GM12878 (cell line): ENCODE data around the gene RRAD. TPM values are rescaled to one million over a fixed set of nuclear protein-coding genes. Genes with fewer than 3 reads are reported as not detected.

ENCODE experiments used
- ATAC-seq: fragments of 200-7000 bp; cut with Tn5 transposase; 3 replicates; pipeline ENCODE4 v1.9.1; 2020; ENCODE audit warnings: mild to moderate bottlenecking, moderate library complexity
- BruUV-seq: library from RNA; stranded (reverse); fragments of 400-500 nt; replicated peaks from 2 replicates; lab custom pipeline; 2021; lab: Mats Ljungman, UMichigan
- CTCF ChIA-PET: fragments of 300-600 bp; sonication (Branson Sonifier 250); formaldehyde crosslinking; extraction: SDS; loops from one replicate; lab custom pipeline; 2021; ENCODE audit warnings: inconsistent platforms; lab: Yijun Ruan, JAX
- POLR2A ChIA-PET: fragments of 350-600 bp; formaldehyde crosslinking; extraction: SDS; loops from one replicate; lab custom pipeline; 2021; ENCODE audit warnings: inconsistent platforms; lab: Charles Lee
- RAD21 ChIA-PET: fragments of 300-600 bp; sonication (Branson Sonifier 250); formaldehyde crosslinking; loops from one replicate; lab custom pipeline; 2023; ENCODE audit warnings: antibody characterized with exemption; ENCODE audit not compliant: unreplicated experiment; lab: Charles Lee
- SMC1A ChIA-PET: fragments of 300-600 bp; sonication (Branson Sonifier 250); formaldehyde crosslinking; loops from one replicate; lab custom pipeline; 2023; ENCODE audit not compliant: unreplicated experiment, uncharacterized antibody; lab: Charles Lee
- DNase-seq: peaks from one replicate; pipeline ENCODE4 v3.0.0-alpha.2; 2011; ENCODE audit warnings: low read depth, low spot score
- FAIRE-seq: peaks from 3 replicates; lab custom pipeline; 2011; peaks lifted over from hg19 to GRCh38; lab: Jason Lieb, UNC
- H2AFZ ChIP-seq: 2 replicates; pipeline ENCODE4 v1.6.0; 2011; ENCODE audit warnings: low read depth, low read length, control low read depth; ENCODE audit not compliant: control insufficient read depth
- H3K27ac ChIP-seq: 2 replicates; pipeline ENCODE4 v1.5.1; 2011; ENCODE audit warnings: control low read depth; ENCODE audit not compliant: control insufficient read depth, insufficient read depth
- H3K27me3 ChIP-seq, 2 experiments: replicated peaks in 1 of 2; 2 replicates each; pipeline versions ENCODE4 v1.6.0 to v1.6.1; 2011; ENCODE audit warnings: low read length in 1 of 2; ENCODE audit not compliant: control insufficient read depth in 2 of 2, insufficient read depth in 2 of 2
- H3K36me3 ChIP-seq, 2 experiments: 2 replicates each; pipeline ENCODE4 v1.5.1; 2011; ENCODE audit warnings: low read length in 1 of 2; ENCODE audit not compliant: control insufficient read depth in 2 of 2, insufficient read depth in 2 of 2
- H3K4me1 ChIP-seq: 2 replicates; pipeline ENCODE4 v1.6.1; 2011; ENCODE audit warnings: mild to moderate bottlenecking, low read length, moderate library complexity, mixed read lengths; ENCODE audit not compliant: control insufficient read depth, insufficient read depth
- H3K4me2 ChIP-seq: 2 replicates; pipeline ENCODE4 v1.6.0; 2011; ENCODE audit warnings: control low read depth; ENCODE audit not compliant: control insufficient read depth, insufficient read depth
- H3K4me3 ChIP-seq: fragments of 200-600 bp; sonication (generic); 2 replicates; pipeline ENCODE4 v1.5.1; 2016
- H3K79me2 ChIP-seq: 2 replicates; pipeline ENCODE4 v1.6.0; 2011; ENCODE audit warnings: low read length; ENCODE audit not compliant: control insufficient read depth, insufficient read depth
- H3K9ac ChIP-seq: 2 replicates; pipeline ENCODE4 v1.8.0; 2011; ENCODE audit warnings: low read length, control low read depth, mixed read lengths; ENCODE audit not compliant: control insufficient read depth, insufficient read depth
- H3K9me3 ChIP-seq: replicated peaks from 3 replicates; pipeline ENCODE4 v1.5.1; 2011; ENCODE audit warnings: mild to moderate bottlenecking, low read length; ENCODE audit not compliant: control insufficient read depth, insufficient read depth
- H4K20me1 ChIP-seq: 2 replicates; pipeline ENCODE4 v1.6.0; 2011; ENCODE audit not compliant: control insufficient read depth, insufficient read depth
- BMI1 ChIP-seq: fragments of 450-650 bp; IDR thresholded peaks from 2 replicates; pipeline ENCODE4 v1.6.1; 2016; ENCODE audit warnings: mild to moderate bottlenecking, moderate library complexity, borderline replicate concordance
- CHD1 ChIP-seq: IDR thresholded peaks from 2 replicates; pipeline ENCODE4 v1.6.1; 2012; ENCODE audit warnings: low read depth, low read length, improper control_type of control experiment
- E2F8 ChIP-seq: fragments of 450-650 bp; IDR thresholded peaks from 2 replicates; pipeline ENCODE4 v1.6.1; 2018; ENCODE audit warnings: mild to moderate bottlenecking, low read depth, moderate library complexity; ENCODE audit not compliant: partially characterized antibody
- EGR1 ChIP-seq, 2 experiments: IDR thresholded peaks; 1 replicate in 1 of 2; 2 replicates in 1 of 2; pipeline ENCODE4 v1.6.1; 2011 to 2012; ENCODE audit warnings: low read depth in 2 of 2, low read length in 2 of 2, borderline replicate concordance in 1 of 2, mild to moderate bottlenecking in 1 of 2, moderate library complexity in 1 of 2
- FOS ChIP-seq: IDR thresholded peaks from 3 replicates; pipeline ENCODE4 v1.6.1; 2011; ENCODE audit warnings: borderline replicate concordance; ENCODE audit not compliant: insufficient read length; ENCODE audit errors: extremely low read depth
- GABPA ChIP-seq: IDR thresholded peaks from 2 replicates; pipeline ENCODE4 v1.6.1; 2014; ENCODE audit warnings: antibody characterized with exemption, low read depth, mild to moderate bottlenecking, inconsistent platforms
- HDAC2 ChIP-seq: fragments of 200-600 bp; sonication (generic); IDR thresholded peaks from 2 replicates; pipeline ENCODE4 v1.6.1; 2017
- IRF4 ChIP-seq: IDR thresholded peaks from 2 replicates; pipeline ENCODE4 v1.6.1; 2011; ENCODE audit warnings: low read depth, low read length
- KAT2A ChIP-seq: conservative IDR thresholded peaks from 2 replicates; pipeline ENCODE4 v1.6.1; 2011; ENCODE audit warnings: low read depth, low read length; ENCODE audit not compliant: control insufficient read depth
- KLF5 ChIP-seq: fragments of 450-650 bp; IDR thresholded peaks from 2 replicates; pipeline ENCODE4 v1.6.1; 2014; ENCODE audit warnings: mild to moderate bottlenecking; ENCODE audit not compliant: partially characterized antibody
- MTA2 ChIP-seq: fragments of 450-650 bp; IDR thresholded peaks from 2 replicates; pipeline ENCODE4 v1.6.1; 2016; ENCODE audit warnings: low read depth, mild to moderate bottlenecking, moderate library complexity
- MYC ChIP-seq: IDR thresholded peaks from 2 replicates; pipeline ENCODE4 v1.6.1; 2011; ENCODE audit warnings: mild to moderate bottlenecking, low read length, moderate library complexity, inconsistent platforms; ENCODE audit not compliant: insufficient read depth, insufficient replicate concordance, insufficient read length, severe bottlenecking
- NFIC ChIP-seq: IDR thresholded peaks from 2 replicates; pipeline ENCODE4 v1.6.1; 2012; ENCODE audit warnings: low read depth, mild to moderate bottlenecking, inconsistent platforms, low read length, moderate library complexity
- NFXL1 ChIP-seq: fragments of 450-650 bp; IDR thresholded peaks from 2 replicates; pipeline ENCODE4 v1.6.1; 2017; ENCODE audit warnings: antibody characterized with exemption, mild to moderate bottlenecking, borderline replicate concordance
- POU2F2 ChIP-seq: IDR thresholded peaks from 3 replicates; pipeline ENCODE4 v1.6.1; 2011; ENCODE audit warnings: low read depth, mild to moderate bottlenecking, low read length, borderline replicate concordance
- STAT1 ChIP-seq: fragments of 450-650 bp; conservative IDR thresholded peaks from 2 replicates; pipeline ENCODE4 v1.6.1; 2014; ENCODE audit warnings: antibody characterized with exemption, mild to moderate bottlenecking
- TAF1 ChIP-seq: IDR thresholded peaks from 2 replicates; pipeline ENCODE4 v1.6.1; 2011; ENCODE audit warnings: mild to moderate bottlenecking, low read depth, low read length, borderline replicate concordance
- ZBED1 ChIP-seq: IDR thresholded peaks from 2 replicates; pipeline ENCODE4 v1.6.1; 2016; ENCODE audit warnings: borderline replicate concordance
- ZNF274 ChIP-seq: IDR thresholded peaks from one replicate; pipeline ENCODE4 v1.8.0; 2011; ENCODE audit not compliant: insufficient read length, insufficient read depth
- WGBS: methylation state at CpG from one replicate; pipeline ENCODE4 v1.1.6; 2016; ENCODE audit warnings: low lambda C conversion rate; ENCODE audit not compliant: insufficient replicate concordance, insufficient coverage; ENCODE audit errors: missing lambda C conversion rate; 5-methylcytosine and 5-hydroxymethylcytosine counted together
- in situ Hi-C: fragments of 300-500 bp; cut with MboI; formaldehyde crosslinking; loops from 9 replicates; pipeline ENCODE4 v1.14.3; 2018; ENCODE audit warnings: mixed read lengths
- intact Hi-C: fragments of 100-400 bp; cut with micrococcal nuclease; formaldehyde crosslinking; loops from one replicate; pipeline ENCODE4 v1.14.2; 2022; ENCODE audit not compliant: unreplicated experiment
- polyA plus RNA-seq, 11 experiments: library from polyadenylated mRNA; depleted of rRNA in 4 of 11; unstranded in 6 of 11; stranded (reverse) in 5 of 11; fragments of >200 nt; fragmentation: Nextera tagmentation in 4 of 11; fragmentation: Illumina TruSeq in 1 of 11; extraction: Ambion mirVana in 4 of 11; extraction: Trizol in 1 of 11; gene quantifications; 1 replicate in 1 of 11; 2 replicates in 10 of 11; pipeline versions ENCODE4 v1.2.1 to v1.2.3, GENCODE V29; 2011 to 2016; ENCODE audit warnings: inconsistent platforms in 2 of 11, missing spikeins in 2 of 11, low read depth in 1 of 11
- total RNA-seq, 4 experiments: library from RNA; depleted of rRNA in 3 of 4; stranded (reverse); fragments of >200 nt in 3 of 4; fragmentation: Illumina TruSeq in 1 of 4; extraction: Trizol in 1 of 4; gene quantifications; 2 replicates each; pipeline versions ENCODE4 v1.2.1 to v1.2.3, GENCODE V29; 2013 to 2021
- TF ChIP-seq, protein P1 (sequence below): fragments of 450-650 bp; IDR thresholded peaks from 2 replicates; pipeline ENCODE4 v1.6.1; 2016; ENCODE audit warnings: mild to moderate bottlenecking

RRAD gene
- total and polyA plus RNA-seq, 10 of the 15 experiments (the other 5 are each of a cell fraction or from before 2014, with no cell fraction given), result 0.11 to 8.5 (median 2.8) TPM

DNA sequence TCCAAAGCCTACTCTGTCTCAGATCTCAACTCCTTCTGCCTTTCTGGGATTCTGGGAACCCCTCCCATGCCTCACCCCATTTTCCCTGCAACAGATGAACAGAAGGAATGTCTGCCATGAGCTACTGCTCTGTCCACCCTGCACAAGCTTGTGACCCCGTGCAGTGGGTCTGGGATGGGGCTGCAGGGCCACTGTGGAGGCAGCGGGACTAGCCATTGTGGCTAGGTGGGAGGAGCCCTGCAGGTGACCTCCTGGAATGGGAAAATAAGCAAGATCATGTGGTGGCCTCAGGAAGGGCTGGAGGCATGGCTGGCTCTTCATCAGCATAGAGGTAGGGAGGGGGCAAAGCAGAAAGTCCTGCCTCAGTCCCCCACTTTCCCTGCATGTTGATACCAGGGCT lies 31.3 kb downstream of the RRAD start:
- TF ChIP-seq TAF1 (no peak), MTA2 (no peak), NFXL1 (no peak), IRF4 (no peak), GABPA (no peak), POU2F2 (no peak), EGR1 (IDR thresholded peaks at IDR 0.05; ENCODE audit: borderline replicate concordance in 1 of 2, low read depth in 2 of 2, low read length in 2 of 2) (no peak), ZNF274 (no peak), HDAC2 (no peak), KLF5 (no peak), FOS (no peak), E2F8 (no peak), BMI1 (no peak), CHD1 (no peak), STAT1 (no peak), NFIC (no peak), KAT2A (no peak), MYC (no peak), ZBED1 (no peak)
- TF ChIP-seq, protein P1, sequence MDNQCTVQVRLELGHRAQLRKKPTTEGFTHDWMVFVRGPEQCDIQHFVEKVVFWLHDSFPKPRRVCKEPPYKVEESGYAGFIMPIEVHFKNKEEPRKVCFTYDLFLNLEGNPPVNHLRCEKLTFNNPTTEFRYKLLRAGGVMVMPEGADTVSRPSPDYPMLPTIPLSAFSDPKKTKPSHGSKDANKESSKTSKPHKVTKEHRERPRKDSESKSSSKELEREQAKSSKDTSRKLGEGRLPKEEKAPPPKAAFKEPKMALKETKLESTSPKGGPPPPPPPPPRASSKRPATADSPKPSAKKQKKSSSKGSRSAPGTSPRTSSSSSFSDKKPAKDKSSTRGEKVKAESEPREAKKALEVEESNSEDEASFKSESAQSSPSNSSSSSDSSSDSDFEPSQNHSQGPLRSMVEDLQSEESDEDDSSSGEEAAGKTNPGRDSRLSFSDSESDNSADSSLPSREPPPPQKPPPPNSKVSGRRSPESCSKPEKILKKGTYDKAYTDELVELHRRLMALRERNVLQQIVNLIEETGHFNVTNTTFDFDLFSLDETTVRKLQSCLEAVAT, result no peak
- TF ChIP-seq, all 136 proteins: peak for 0
- Histone ChIP-seq H3K27me3 (no peaks in the 10 kb centered on the region), H3K36me3 (no peaks in the 10 kb centered on the region), H3K9ac (no peak overlapping the region), H2AFZ (no peak overlapping the region), H3K4me2 (no peak overlapping the region), H3K27ac (no peak overlapping the region), H3K4me1 (no peaks in the 10 kb centered on the region; the same call in 1 of the 2 replicates), H4K20me1 (no peaks in the 10 kb centered on the region), H3K79me2 (no peaks in the 10 kb centered on the region), H3K4me3 (no peak overlapping the region), H3K9me3 (no peaks in the 10 kb centered on the region)
- in situ Hi-C loops, result no loop called here
- CTCF ChIA-PET, result interaction anchor here (1.0 to 9.7 kb wide), 8 partner anchors 10 to 65 kb away, joined by 3 to 77 read pairs (median 8); partner anchors contain the start of genes CDH16, PDP2 and RRAD
- intact Hi-C loops, result no loop called here
- WGBS, result 68% methylated on average over 2 of the region's 2 CpGs
- SMC1A ChIA-PET, result interaction anchor here (0.7 to 1.3 kb wide), 3 partner anchors 32 to 239 kb away, joined by 3 to 4 read pairs (median 4); no protein-coding TSS in a partner anchor
- RAD21 ChIA-PET, result no interaction called here
- BruUV-seq, result no TSS peak
- POLR2A ChIA-PET, result no interaction called here
- ATAC-seq (no peak), DNase-seq (no peak), FAIRE-seq (no peak)
